Ishikawa (cell line): Measurements from ENCODE around the gene RNF44.

Source experiments
- CEBPB ChIP-seq: IDR thresholded peaks from 2 replicates; pipeline ENCODE4 v1.6.1; 2012
- CREB1 ChIP-seq: IDR thresholded peaks from 2 replicates; pipeline ENCODE4 v1.6.1; 2012; ENCODE audit warnings: low read depth
- EGR1 ChIP-seq: IDR thresholded peaks from 2 replicates; pipeline ENCODE4 v1.6.1; 2012
- EP300 ChIP-seq: IDR thresholded peaks from 2 replicates; pipeline ENCODE4 v1.6.1; 2012; ENCODE audit warnings: borderline replicate concordance
- FOXM1 ChIP-seq: IDR thresholded peaks from 2 replicates; pipeline ENCODE4 v1.6.1; 2012; ENCODE audit warnings: low read depth, borderline replicate concordance
- MAX ChIP-seq: IDR thresholded peaks from 2 replicates; pipeline ENCODE4 v1.6.1; 2012
- NFIC ChIP-seq: IDR thresholded peaks from 2 replicates; pipeline ENCODE4 v1.6.1; 2012
- RAD21 ChIP-seq: IDR thresholded peaks from 2 replicates; pipeline ENCODE4 v1.6.1; 2012; ENCODE audit warnings: low read depth
- REST ChIP-seq: IDR thresholded peaks from 2 replicates; pipeline ENCODE4 v1.6.1; 2012; ENCODE audit warnings: low read depth, mild to moderate bottlenecking
- TAF1 ChIP-seq: IDR thresholded peaks from 2 replicates; pipeline ENCODE4 v1.6.1; 2012; ENCODE audit warnings: low read depth, mild to moderate bottlenecking
- TCF12 ChIP-seq: IDR thresholded peaks from 2 replicates; pipeline ENCODE4 v1.6.1; 2012; ENCODE audit warnings: low read depth
- TEAD4 ChIP-seq: IDR thresholded peaks from 2 replicates; pipeline ENCODE4 v1.6.1; 2012
- USF1 ChIP-seq: IDR thresholded peaks from 2 replicates; pipeline ENCODE4 v1.6.1; 2012
- YY1 ChIP-seq: IDR thresholded peaks from 2 replicates; pipeline ENCODE4 v1.6.1; 2012; ENCODE audit warnings: low read depth
- ZBTB7A ChIP-seq: IDR thresholded peaks from 2 replicates; pipeline ENCODE4 v1.6.1; 2012; ENCODE audit warnings: low read depth

The RNF44 gene

GRCh38 chr5:176578391-176578808 is 41.2 kb upstream of the RNF44 start:
- TF ChIP-seq EP300 (no peak), NFIC (no peak), RAD21 (peak; percentile 61; the same call in 1 of the 2 replicates), EGR1 (no peak), TCF12 (no peak), TAF1 (no peak), MAX (peak; percentile 86)

- TF ChIP-seq EP300: no peak
- no peak for TF ChIP-seq RAD21
- TF ChIP-seq REST: no peak
- no peak for TF ChIP-seq NFIC
- TF ChIP-seq ZBTB7A: no peak
- no peak for TF ChIP-seq TEAD4
- TF ChIP-seq MAX: no peak
- no peak for TF ChIP-seq YY1
- TF ChIP-seq TAF1: no peak
- no peak for TF ChIP-seq TCF12
- no peak for TF ChIP-seq CREB1
- TF ChIP-seq EGR1: no peak
- TF ChIP-seq FOXM1: no peak
- TF ChIP-seq USF1: no peak
- no peak for TF ChIP-seq CEBPB
These were observed 40.3 kb upstream of the RNF44 start for GRCh38 chr5:176577312-176578176.

GRCh38 chr5:176575488-176576422 is 38.6 kb upstream of the RNF44 start:
- TF ChIP-seq RAD21 (no peak), TCF12 (no peak), EP300 (no peak), MAX (no peak), NFIC (no peak), FOXM1 (no peak), REST (no peak), CEBPB (no peak), USF1 (no peak), EGR1 (no peak), TAF1 (no peak), CREB1 (no peak), YY1 (no peak), TEAD4 (no peak), ZBTB7A (no peak)

GRCh38 chr5:176575066-176575465 is 37.9 kb upstream of the RNF44 start:
- TF ChIP-seq CREB1 (no peak), TAF1 (no peak), MAX (no peak), EGR1 (no peak), RAD21 (no peak), TEAD4 (no peak), EP300 (no peak), ZBTB7A (no peak), FOXM1 (no peak), CEBPB (no peak), NFIC (no peak), YY1 (no peak)

- TF ChIP-seq TCF12 (no peak), TEAD4 (no peak), TAF1 (no peak), CEBPB (no peak), ZBTB7A (no peak), MAX (no peak), YY1 (no peak)
These were observed 37.0 kb upstream of the RNF44 start for GRCh38 chr5:176574297-176574591.
